GM12878 (cell line): ENCODE data around the gene EVI5L. TPM values are rescaled to one million over a fixed set of nuclear protein-coding genes. Genes with fewer than 3 reads are reported as not detected.

Experiments used
- ATAC-seq: fragments of 200-7000 bp; cut with Tn5 transposase; 3 replicates; pipeline ENCODE4 v1.9.1; 2020; ENCODE audit warnings: mild to moderate bottlenecking, moderate library complexity
- BruUV-seq: library from RNA; stranded (reverse); fragments of 400-500 nt; replicated peaks from 2 replicates; lab custom pipeline; 2021; lab: Mats Ljungman, UMichigan
- CTCF ChIA-PET: fragments of 300-600 bp; sonication (Branson Sonifier 250); formaldehyde crosslinking; extraction: SDS; loops from one replicate; lab custom pipeline; 2021; ENCODE audit warnings: inconsistent platforms; lab: Yijun Ruan, JAX
- POLR2A ChIA-PET: fragments of 350-600 bp; formaldehyde crosslinking; extraction: SDS; loops from one replicate; lab custom pipeline; 2021; ENCODE audit warnings: inconsistent platforms; lab: Charles Lee
- RAD21 ChIA-PET: fragments of 300-600 bp; sonication (Branson Sonifier 250); formaldehyde crosslinking; loops from one replicate; lab custom pipeline; 2023; ENCODE audit warnings: antibody characterized with exemption; ENCODE audit not compliant: unreplicated experiment; lab: Charles Lee
- SMC1A ChIA-PET: fragments of 300-600 bp; sonication (Branson Sonifier 250); formaldehyde crosslinking; loops from one replicate; lab custom pipeline; 2023; ENCODE audit not compliant: unreplicated experiment, uncharacterized antibody; lab: Charles Lee
- DNase-seq: peaks from one replicate; pipeline ENCODE4 v3.0.0-alpha.2; 2011; ENCODE audit warnings: low read depth, low spot score
- FAIRE-seq: peaks from 3 replicates; lab custom pipeline; 2011; peaks lifted over from hg19 to GRCh38; lab: Jason Lieb, UNC
- H2AFZ ChIP-seq: 2 replicates; pipeline ENCODE4 v1.6.0; 2011; ENCODE audit warnings: low read depth, low read length, control low read depth; ENCODE audit not compliant: control insufficient read depth
- H3K27ac ChIP-seq: 2 replicates; pipeline ENCODE4 v1.5.1; 2011; ENCODE audit warnings: control low read depth; ENCODE audit not compliant: control insufficient read depth, insufficient read depth
- H3K27me3 ChIP-seq, 2 experiments: replicated peaks in 1 of 2; 2 replicates each; pipeline versions ENCODE4 v1.6.0 to v1.6.1; 2011; ENCODE audit warnings: low read length in 1 of 2; ENCODE audit not compliant: control insufficient read depth in 2 of 2, insufficient read depth in 2 of 2
- H3K36me3 ChIP-seq, 2 experiments: 2 replicates each; pipeline ENCODE4 v1.5.1; 2011; ENCODE audit warnings: low read length in 1 of 2; ENCODE audit not compliant: control insufficient read depth in 2 of 2, insufficient read depth in 2 of 2
- H3K4me1 ChIP-seq: 2 replicates; pipeline ENCODE4 v1.6.1; 2011; ENCODE audit warnings: mild to moderate bottlenecking, low read length, moderate library complexity, mixed read lengths; ENCODE audit not compliant: control insufficient read depth, insufficient read depth
- H3K4me2 ChIP-seq: 2 replicates; pipeline ENCODE4 v1.6.0; 2011; ENCODE audit warnings: control low read depth; ENCODE audit not compliant: control insufficient read depth, insufficient read depth
- H3K4me3 ChIP-seq: fragments of 200-600 bp; sonication (generic); 2 replicates; pipeline ENCODE4 v1.5.1; 2016
- H3K79me2 ChIP-seq: 2 replicates; pipeline ENCODE4 v1.6.0; 2011; ENCODE audit warnings: low read length; ENCODE audit not compliant: control insufficient read depth, insufficient read depth
- H3K9ac ChIP-seq: 2 replicates; pipeline ENCODE4 v1.8.0; 2011; ENCODE audit warnings: low read length, control low read depth, mixed read lengths; ENCODE audit not compliant: control insufficient read depth, insufficient read depth
- H3K9me3 ChIP-seq: replicated peaks from 3 replicates; pipeline ENCODE4 v1.5.1; 2011; ENCODE audit warnings: mild to moderate bottlenecking, low read length; ENCODE audit not compliant: control insufficient read depth, insufficient read depth
- H4K20me1 ChIP-seq: 2 replicates; pipeline ENCODE4 v1.6.0; 2011; ENCODE audit not compliant: control insufficient read depth, insufficient read depth
- ETV6 ChIP-seq, 2 experiments: fragments of 450-650 bp in 1 of 2; IDR thresholded peaks in 1 of 2; conservative IDR thresholded peaks in 1 of 2; 2 replicates each; pipeline ENCODE4 v1.6.1; 2014; ENCODE audit warnings: antibody characterized with exemption in 1 of 2, borderline replicate concordance in 1 of 2, low read depth in 1 of 2, mild to moderate bottlenecking in 1 of 2, moderate library complexity in 1 of 2
- LARP7 ChIP-seq: fragments of 450-650 bp; IDR thresholded peaks from 2 replicates; pipeline ENCODE4 v1.6.1; 2017; ENCODE audit warnings: mild to moderate bottlenecking
- PRDM15 ChIP-seq: fragments of 450-650 bp; formaldehyde crosslinking; IDR thresholded peaks from 2 replicates; pipeline ENCODE4 v1.4.0; 2020; ENCODE audit warnings: mild to moderate bottlenecking, moderate library complexity
- SMAD1 ChIP-seq: fragments of 450-650 bp; IDR thresholded peaks from 2 replicates; pipeline ENCODE4 v1.6.1; 2018; ENCODE audit warnings: mild to moderate bottlenecking, low read depth; ENCODE audit not compliant: partially characterized antibody
- STAT3 ChIP-seq: IDR thresholded peaks from 2 replicates; pipeline ENCODE4 v1.6.1; 2011; ENCODE audit warnings: low read depth, low read length, improper control_type of control experiment
- TBL1XR1 ChIP-seq: IDR thresholded peaks from 2 replicates; pipeline ENCODE4 v1.6.1; 2012; ENCODE audit warnings: low read depth, low read length, improper control_type of control experiment
- TCF12 ChIP-seq: IDR thresholded peaks from 2 replicates; pipeline ENCODE4 v1.6.1; 2011; ENCODE audit warnings: low read depth, mild to moderate bottlenecking, low read length
- USF1 ChIP-seq: IDR thresholded peaks from 2 replicates; pipeline ENCODE4 v1.6.1; 2011; ENCODE audit warnings: borderline replicate concordance, low read depth, mild to moderate bottlenecking, moderate library complexity, mixed read lengths, low read length; ENCODE audit not compliant: insufficient read depth; ENCODE audit errors: extremely low read length
- ZNF592 ChIP-seq: fragments of 450-650 bp; IDR thresholded peaks from 2 replicates; pipeline ENCODE4 v1.6.1; 2017; ENCODE audit warnings: mild to moderate bottlenecking, moderate library complexity
- ZSCAN29 ChIP-seq: fragments of 450-650 bp; IDR thresholded peaks from 2 replicates; pipeline ENCODE4 v1.6.1; 2017; ENCODE audit warnings: mild to moderate bottlenecking, moderate library complexity
- WGBS: methylation state at CpG from one replicate; pipeline ENCODE4 v1.1.6; 2016; ENCODE audit warnings: low lambda C conversion rate; ENCODE audit not compliant: insufficient replicate concordance, insufficient coverage; ENCODE audit errors: missing lambda C conversion rate; 5-methylcytosine and 5-hydroxymethylcytosine counted together
- in situ Hi-C: fragments of 300-500 bp; cut with MboI; formaldehyde crosslinking; loops from 9 replicates; pipeline ENCODE4 v1.14.3; 2018; ENCODE audit warnings: mixed read lengths
- intact Hi-C: fragments of 100-400 bp; cut with micrococcal nuclease; formaldehyde crosslinking; loops from one replicate; pipeline ENCODE4 v1.14.2; 2022; ENCODE audit not compliant: unreplicated experiment
- polyA plus RNA-seq, 11 experiments: library from polyadenylated mRNA; depleted of rRNA in 4 of 11; unstranded in 6 of 11; stranded (reverse) in 5 of 11; fragments of >200 nt; fragmentation: Nextera tagmentation in 4 of 11; fragmentation: Illumina TruSeq in 1 of 11; extraction: Ambion mirVana in 4 of 11; extraction: Trizol in 1 of 11; gene quantifications; 1 replicate in 1 of 11; 2 replicates in 10 of 11; pipeline versions ENCODE4 v1.2.1 to v1.2.3, GENCODE V29; 2011 to 2016; ENCODE audit warnings: inconsistent platforms in 2 of 11, missing spikeins in 2 of 11, low read depth in 1 of 11
- total RNA-seq, 4 experiments: library from RNA; depleted of rRNA in 3 of 4; stranded (reverse); fragments of >200 nt in 3 of 4; fragmentation: Illumina TruSeq in 1 of 4; extraction: Trizol in 1 of 4; gene quantifications; 2 replicates each; pipeline versions ENCODE4 v1.2.1 to v1.2.3, GENCODE V29; 2013 to 2021

Gene EVI5L
- total and polyA plus RNA-seq, 10 of the 15 experiments (the other 5 are each of a cell fraction or from before 2014, with no cell fraction given), result 0.23 to 13.8 (median 5.0) TPM

- TF ChIP-seq ZNF592 (no peak), ETV6 (conservative IDR thresholded peaks at IDR 0.05 in 1 of 2, IDR thresholded peaks at IDR 0.05 in 1 of 2; ENCODE audit: borderline replicate concordance in 1 of 2, low read depth in 1 of 2) (no peak), STAT3 (no peak)
Observed at GRCh38 chr19:7789447-7789846, 40.6 kb upstream of the EVI5L start (continued).

GRCh38 chr19:7790416-7790815 is 39.6 kb upstream of the EVI5L start:
- ChIA-PET POLR2A (no interaction called here), SMC1A (interaction anchor here (1.0 to 1.5 kb wide), 2 partner anchors 110 to 222 kb away, joined by 3 to 4 read pairs; partner anchors contain the start of gene TRAPPC5), RAD21 (interaction anchor here (1.5 kb wide), 1 partner anchor 46 kb away, joined by 3 read pairs; no protein-coding TSS in a partner anchor), CTCF (interaction anchor here (0.6 to 1.6 kb wide), 3 partner anchors 9 to 110 kb away, joined by 3 to 5 read pairs (median 4); partner anchors contain the start of gene TRAPPC5)
- 55% methylated on average over 14 of the region's 14 CpGs for WGBS
- BruUV-seq, result no TSS peak
- intact Hi-C loops (loop anchor here (10.0 kb wide), 1 partner anchor 406 kb away; no protein-coding TSS in a partner anchor), in situ Hi-C loops (no loop called here)
- no peaks in the 10 kb centered on the region for H4K20me1 ChIP-seq
- no peak overlapping the region for H2AFZ ChIP-seq
- H3K27ac ChIP-seq, result no peak overlapping the region
- H3K79me2 ChIP-seq, result no peaks in the 10 kb centered on the region
- DNase-seq, result no peak
- H3K27me3 ChIP-seq, result peaks cover 1 to 6% of the 10 kb centered on the region in 2 experiments; a peak in 3 of 4 replicates
- FAIRE-seq, result no peak
- no peak overlapping the region for H3K9ac ChIP-seq
- no peaks in the 10 kb centered on the region for H3K36me3 ChIP-seq
- H3K4me2 ChIP-seq, result no peak overlapping the region
- ATAC-seq, result no peak
- TF ChIP-seq PRDM15 (CRISPR knock-in tag) (no peak), SMAD1 (no peak), TBL1XR1 (no peak), LARP7 (no peak), TCF12 (no peak), USF1 (no peak), ZSCAN29 (no peak)
- no peaks in the 10 kb centered on the region; the same call in 2 of the 3 replicates for H3K9me3 ChIP-seq
- H3K4me3 ChIP-seq, result no peak overlapping the region
- no peaks in the 10 kb centered on the region; the same call in 1 of the 2 replicates for H3K4me1 ChIP-seq
